Mesothelial cell of epicardium (in vitro differentiated cells): Measurements from ENCODE around the gene ASPSCR1. TPM values are rescaled to one million over a fixed set of nuclear protein-coding genes. Genes with fewer than 3 reads are reported as not detected.

Experiments used
- DNase-seq, 2 experiments: peaks; one replicate each; pipeline ENCODE4 v3.0.0; 2021; ENCODE audit warnings: low spot score in 2 of 2; ENCODE audit not compliant: unreplicated experiment in 2 of 2
- H3K27ac Mint-ChIP-seq: 2 replicates; pipeline ENCODE4 v1.8.0; 2021; ENCODE audit warnings: mixed read lengths
- H3K27me3 Mint-ChIP-seq: 2 replicates; pipeline ENCODE4 v1.8.0; 2021; ENCODE audit warnings: low read depth, mixed read lengths
- H3K36me3 Mint-ChIP-seq: 2 replicates; pipeline ENCODE4 v1.8.0; 2021; ENCODE audit warnings: mixed read lengths
- H3K4me1 Mint-ChIP-seq: 2 replicates; pipeline ENCODE4 v1.8.0; 2021; ENCODE audit warnings: mixed read lengths
- H3K4me3 Mint-ChIP-seq: 2 replicates; pipeline ENCODE4 v1.8.0; 2021; ENCODE audit warnings: mild to moderate bottlenecking, moderate library complexity, mixed read lengths
- H3K9me3 Mint-ChIP-seq: 2 replicates; pipeline ENCODE4 v1.8.0; 2021; ENCODE audit warnings: mixed read lengths
- CTCF ChIP-seq: fragments of 200-600 bp; sonication (generic); IDR thresholded peaks from one replicate; pipeline ENCODE4 v1.5.0; 2021; ENCODE audit warnings: antibody characterized with exemption; ENCODE audit not compliant: unreplicated experiment
- total RNA-seq: library from RNA; stranded (reverse); gene quantifications from 3 replicates; pipeline ENCODE4 v1.2.1, GENCODE V29; 2021

ASPSCR1 gene
- total RNA-seq, 1 donor from 2014 or later, result 50.5 TPM

DNA sequence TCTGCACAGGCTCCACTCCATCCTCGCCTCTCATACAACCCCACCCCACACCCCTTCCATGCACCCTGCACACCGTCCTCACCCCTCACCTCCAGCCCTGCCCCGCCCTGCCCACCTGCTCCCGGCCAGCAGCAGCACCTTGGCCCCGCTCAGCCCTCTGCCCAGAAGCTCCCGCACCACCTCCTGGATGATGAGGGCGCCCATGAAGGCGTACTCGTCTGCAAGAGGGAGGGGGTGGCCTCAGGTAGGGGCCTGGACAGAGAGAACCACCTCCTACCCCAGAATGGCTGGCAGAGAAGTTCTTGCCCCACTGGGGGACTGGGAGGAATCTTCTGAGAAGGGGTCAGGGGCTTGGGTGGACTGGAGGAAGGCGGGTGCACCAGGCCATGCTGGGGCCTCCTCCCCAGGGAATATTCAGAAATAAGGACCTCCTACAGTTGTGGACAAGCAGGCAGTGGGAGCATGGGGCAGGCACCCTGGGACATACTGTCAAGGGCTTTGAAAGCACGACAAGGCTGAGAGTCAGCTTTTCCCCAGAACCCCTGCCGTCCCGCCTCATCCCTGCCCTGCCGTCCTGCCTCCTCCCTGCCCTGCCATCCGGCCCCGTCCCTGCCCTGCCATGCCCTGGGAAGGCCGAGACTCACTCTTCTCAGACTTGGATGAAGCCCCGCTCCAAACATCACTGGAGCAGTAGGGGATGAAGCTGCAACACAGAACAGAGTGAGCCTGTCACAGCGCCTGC, 19.6 kb upstream of the ASPSCR1 start:
- H3K27ac Mint-ChIP-seq, result no peak overlapping the region
- peaks cover 6% of the 10 kb centered on the region for H3K4me1 Mint-ChIP-seq
- no peaks in the 10 kb centered on the region for H3K36me3 Mint-ChIP-seq
- H3K9me3 Mint-ChIP-seq, result no peaks in the 10 kb centered on the region
- no peak for TF ChIP-seq CTCF
- H3K4me3 Mint-ChIP-seq, result no peak overlapping the region
- DNase-seq, result no peak
- peaks cover 31% of the 10 kb centered on the region for H3K27me3 Mint-ChIP-seq

DNA sequence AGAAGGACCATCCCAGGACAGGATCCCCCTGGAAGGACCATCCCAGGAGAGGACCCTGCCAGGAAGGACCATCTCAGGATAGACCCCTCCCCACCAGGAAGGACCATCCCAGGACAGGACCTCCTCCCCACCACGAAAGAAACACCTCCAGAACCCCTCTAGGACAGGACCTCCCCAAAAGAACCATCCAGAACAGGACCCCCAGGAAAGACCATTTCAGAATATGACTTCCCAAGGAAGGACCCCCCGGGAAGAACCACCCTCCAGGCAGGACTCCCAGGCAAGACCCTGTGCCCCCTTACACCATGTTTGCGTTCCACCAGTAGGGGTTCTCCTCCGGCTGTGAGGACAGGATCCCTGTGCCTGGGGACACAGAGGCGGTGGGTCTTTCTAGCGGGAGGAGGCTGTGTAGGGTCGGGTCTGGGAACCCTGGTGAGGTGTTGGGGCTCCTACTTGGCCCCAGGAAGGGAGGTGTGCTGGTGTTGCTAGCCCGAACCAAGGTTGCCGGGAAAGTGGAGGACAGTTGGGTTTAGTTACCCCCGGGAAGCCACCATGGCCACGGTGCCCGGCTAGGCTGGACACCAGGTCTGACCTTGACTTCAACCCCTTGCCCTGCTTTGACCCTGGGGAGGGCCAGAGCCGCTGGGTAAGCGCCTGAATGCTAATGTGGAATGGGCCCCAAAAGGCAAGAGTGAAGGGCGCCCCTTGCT, 18.6 kb upstream of the ASPSCR1 start:
- peak; percentile 5 for TF ChIP-seq CTCF
- peaks cover 41% of the 10 kb centered on the region for H3K27me3 Mint-ChIP-seq
- no peaks in the 10 kb centered on the region for H3K9me3 Mint-ChIP-seq
- H3K4me1 Mint-ChIP-seq, result peaks cover 6% of the 10 kb centered on the region
- DNase-seq, result no peak
- peak overlapping the region; percentile 50 for H3K4me3 Mint-ChIP-seq
- H3K36me3 Mint-ChIP-seq, result no peaks in the 10 kb centered on the region
- H3K27ac Mint-ChIP-seq, result no peak overlapping the region

- Mint-ChIP-seq H3K4me3 (peak overlapping the region; percentile 50), H3K27me3 (peaks cover 48% of the 10 kb centered on the region)
- DNase-seq, result peak; percentile 65 to 84
Measured at GRCh38 chr17:81959362-81960129, 17.9 kb upstream of the ASPSCR1 start.

DNA sequence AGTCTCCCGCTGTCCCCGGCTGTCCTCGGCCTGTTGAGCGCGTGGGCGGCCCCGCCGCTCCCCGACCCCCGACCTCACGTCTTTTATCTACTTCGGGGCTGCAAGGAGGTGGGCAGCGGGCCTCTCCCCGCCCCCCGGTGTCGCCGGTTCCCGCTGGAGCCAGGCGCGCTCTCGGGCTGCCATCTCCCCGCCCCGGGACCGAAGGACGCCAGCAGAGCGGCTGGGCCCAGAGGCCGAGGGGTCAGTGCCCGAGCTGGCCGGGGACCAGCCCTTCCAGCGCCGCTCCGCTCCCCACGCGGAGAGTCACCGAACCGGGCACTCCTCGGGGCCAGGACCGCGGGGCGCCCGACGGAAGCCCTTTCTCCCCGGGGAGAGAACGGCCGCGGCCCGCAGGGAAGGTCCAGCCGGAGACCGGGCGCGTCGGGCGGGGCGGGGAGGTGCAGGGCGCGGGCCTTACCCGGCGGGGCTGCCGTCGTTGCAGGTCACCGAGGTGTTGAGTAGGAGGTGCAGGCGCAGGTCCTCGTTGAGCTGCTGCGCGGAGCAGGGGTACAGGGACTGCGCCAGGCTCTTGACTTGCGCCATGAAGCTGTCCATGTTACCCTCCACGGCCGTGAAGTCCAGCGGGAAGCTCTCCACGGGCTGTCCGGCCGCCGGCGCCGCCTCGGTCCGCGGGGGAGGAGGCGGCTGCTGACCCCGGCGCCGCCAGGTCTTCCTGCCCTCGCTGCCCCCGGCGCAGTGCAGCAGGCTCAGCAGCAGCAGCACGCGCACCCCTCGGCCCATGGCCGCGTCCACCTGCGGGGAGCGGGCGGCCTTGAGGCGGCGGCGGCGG, 17.1 kb upstream of the ASPSCR1 start:
- H3K27me3 Mint-ChIP-seq, result peaks cover 55% of the 10 kb centered on the region
- H3K36me3 Mint-ChIP-seq, result no peaks in the 10 kb centered on the region
- no peaks in the 10 kb centered on the region for H3K9me3 Mint-ChIP-seq
- DNase-seq, result no peak
- no peak overlapping the region for H3K27ac Mint-ChIP-seq
- peak overlapping the region; percentile 30 for H3K4me3 Mint-ChIP-seq
- TF ChIP-seq CTCF, result no peak
- H3K4me1 Mint-ChIP-seq, result peaks cover 6% of the 10 kb centered on the region

More at GRCh38 chr17:81959362-81960129, 17.9 kb upstream of the ASPSCR1 start:
- peaks cover 6% of the 10 kb centered on the region for H3K4me1 Mint-ChIP-seq
- H3K36me3 Mint-ChIP-seq, result no peaks in the 10 kb centered on the region
- H3K9me3 Mint-ChIP-seq, result no peaks in the 10 kb centered on the region
- peak; percentile 35 for TF ChIP-seq CTCF
- no peak overlapping the region for H3K27ac Mint-ChIP-seq

DNA sequence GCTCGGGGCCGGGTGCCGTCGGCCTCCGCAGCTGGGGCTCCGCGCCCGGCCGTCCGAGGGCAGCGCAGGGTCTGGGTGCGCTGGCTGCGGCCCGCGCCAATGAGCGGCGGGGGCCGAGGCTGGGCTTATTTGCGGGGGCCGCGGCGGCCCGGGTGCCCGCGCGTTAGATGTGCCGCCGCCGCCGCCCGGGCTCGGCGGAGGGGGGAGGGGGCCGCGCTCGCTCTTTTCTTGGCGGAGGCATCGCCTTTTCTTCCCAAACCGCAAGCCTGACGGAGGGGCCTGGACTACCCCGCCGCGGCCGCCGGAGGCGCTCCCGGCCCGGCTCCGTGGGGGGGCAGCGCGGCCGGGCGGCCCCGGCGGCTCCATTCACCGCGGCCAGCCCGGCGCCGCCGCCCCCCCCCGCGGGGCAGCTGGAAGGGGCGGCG, 16.3 kb upstream of the ASPSCR1 start, which contains the start of gene NOTUM:
NOTUM (minus strand) TSS at position 101 of the 425 bp plus-strand sequence. CDS start 278 bp downstream, outside the sequence.
- H3K4me1 Mint-ChIP-seq, result peaks cover 6% of the 10 kb centered on the region
- H3K27me3 Mint-ChIP-seq, result peaks cover 55% of the 10 kb centered on the region

More for the DNA sequence above, 16.3 kb upstream of the ASPSCR1 start, which contains the start of gene NOTUM:
- DNase-seq, result no peak
- Mint-ChIP-seq H3K9me3 (no peaks in the 10 kb centered on the region), H3K4me3 (peak within 1 kb of the TSS; percentile 30), H3K36me3 (no peaks in the 10 kb centered on the region), H3K27ac (no peak within 1 kb of the TSS)
- TF ChIP-seq CTCF, result peak; percentile 12
